HG02588 (cell line): Measurements from ENCODE around the gene GAB2.
"Not testable (repeated sequence)": the region's sequence is repeated elsewhere in the genome, so short reads cannot be mapped to it uniquely, and the experiment has no call there.

Source experiments
- ATAC-seq: cut with Tn5 transposase; IDR thresholded peaks from one replicate; pipeline ENCODE4 v1.9.1; 2021; ENCODE audit warnings: mild to moderate bottlenecking, moderate library complexity; ENCODE audit not compliant: unreplicated experiment

Gene GAB2

DNA sequence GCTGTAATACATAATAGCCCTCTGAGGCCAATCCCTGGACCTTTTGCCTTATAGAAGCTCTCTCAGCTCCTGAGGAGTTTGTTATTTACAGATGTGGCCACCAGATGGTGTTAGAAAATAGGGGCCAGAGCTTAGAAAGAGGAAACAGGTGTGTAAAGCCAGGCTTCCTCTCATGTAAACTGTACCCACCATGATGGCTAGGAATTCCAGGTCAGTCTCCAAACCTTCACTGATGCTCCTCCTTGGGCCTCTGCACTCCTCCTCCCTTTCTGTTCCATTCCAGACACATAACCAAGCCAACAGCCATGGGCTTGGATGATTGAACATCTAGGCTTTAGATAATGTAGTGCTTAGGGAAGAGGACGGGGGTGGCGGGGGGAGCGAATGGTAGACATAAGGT, 189.2 kb downstream of the GAB2 start:
- ATAC-seq, result peak; percentile 52

- no peak for ATAC-seq
Measured at GRCh38 chr11:78227921-78228320, 189.7 kb downstream of the GAB2 start.

GRCh38 chr11:78226684-78227680, 190.6 kb downstream of the GAB2 start:
- ATAC-seq, result no peak

- no peak for ATAC-seq
Measured at GRCh38 chr11:78224906-78225420, 192.7 kb downstream of the GAB2 start.

DNA sequence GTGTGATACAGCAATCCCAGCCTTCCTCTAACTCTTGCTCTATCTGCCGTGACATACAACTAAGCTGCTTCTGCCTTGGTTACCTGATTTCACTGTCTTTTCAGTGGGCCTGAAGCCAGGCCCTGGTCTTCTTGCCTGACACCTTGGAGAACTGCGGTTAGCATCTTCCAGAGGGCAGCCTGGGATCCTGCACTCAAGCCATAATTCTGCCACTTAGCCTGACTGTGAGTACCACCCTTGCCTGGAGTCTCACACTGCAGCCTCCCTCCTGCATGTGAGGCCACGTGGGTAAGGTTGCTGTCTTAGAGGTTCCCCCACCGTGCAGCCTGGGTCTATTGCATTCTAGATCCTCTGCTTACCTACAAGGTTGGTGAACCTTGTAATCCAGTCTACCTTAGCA, 193.1 kb downstream of the GAB2 start:
- ATAC-seq, result no peak

DNA sequence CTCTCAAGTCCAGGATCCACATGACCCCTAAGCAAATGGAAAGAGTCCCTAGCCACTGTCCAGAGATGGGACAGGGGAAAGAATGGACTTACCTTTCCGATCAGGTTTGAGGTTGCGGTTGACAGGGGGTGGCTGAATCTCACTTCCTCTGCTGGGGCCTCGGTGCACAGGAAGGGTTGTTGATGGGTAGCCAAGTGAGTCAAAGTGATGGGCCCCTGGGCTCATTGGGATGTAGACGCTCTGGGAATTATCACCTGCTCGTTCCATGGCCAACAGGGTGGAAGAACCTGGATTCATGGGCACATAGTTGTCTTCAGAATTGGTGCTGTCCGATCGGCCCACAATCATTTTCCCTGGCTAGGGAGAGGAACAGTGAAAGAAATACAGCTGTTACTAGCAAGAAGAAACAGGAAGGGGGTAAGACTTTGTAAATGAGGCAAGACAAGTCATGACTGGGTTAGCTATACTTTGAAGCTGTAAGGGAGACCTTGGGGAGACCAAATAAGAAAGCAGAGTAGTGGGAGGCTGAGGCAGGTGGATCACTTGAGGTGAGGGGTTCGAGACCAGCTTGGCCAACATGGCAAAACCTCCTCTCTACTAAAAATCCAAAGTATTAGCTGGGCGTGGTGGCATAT, 194.2 kb downstream of the GAB2 start:
- peak; percentile 73 for ATAC-seq

DNA sequence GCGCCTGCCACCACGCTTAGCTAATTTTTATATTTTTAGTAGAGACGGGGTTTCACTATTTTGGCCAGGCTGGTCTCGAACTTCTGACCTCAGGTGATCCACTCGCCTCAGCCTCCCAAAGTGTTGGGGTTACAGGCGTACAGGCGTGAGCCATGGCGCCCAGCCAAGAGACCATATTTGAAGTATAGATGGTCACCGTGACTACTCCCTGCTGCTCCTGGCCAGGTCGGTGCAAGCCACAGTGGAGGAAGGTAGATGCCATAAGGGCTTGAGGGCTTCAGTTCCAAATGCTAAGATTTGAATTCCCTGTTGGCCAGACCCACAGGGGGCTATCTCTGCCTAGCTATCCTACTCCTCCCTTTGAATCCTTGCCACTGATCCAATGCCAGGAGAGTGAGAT, 194.9 kb downstream of the GAB2 start:
- not testable (repeated sequence) for ATAC-seq

DNA sequence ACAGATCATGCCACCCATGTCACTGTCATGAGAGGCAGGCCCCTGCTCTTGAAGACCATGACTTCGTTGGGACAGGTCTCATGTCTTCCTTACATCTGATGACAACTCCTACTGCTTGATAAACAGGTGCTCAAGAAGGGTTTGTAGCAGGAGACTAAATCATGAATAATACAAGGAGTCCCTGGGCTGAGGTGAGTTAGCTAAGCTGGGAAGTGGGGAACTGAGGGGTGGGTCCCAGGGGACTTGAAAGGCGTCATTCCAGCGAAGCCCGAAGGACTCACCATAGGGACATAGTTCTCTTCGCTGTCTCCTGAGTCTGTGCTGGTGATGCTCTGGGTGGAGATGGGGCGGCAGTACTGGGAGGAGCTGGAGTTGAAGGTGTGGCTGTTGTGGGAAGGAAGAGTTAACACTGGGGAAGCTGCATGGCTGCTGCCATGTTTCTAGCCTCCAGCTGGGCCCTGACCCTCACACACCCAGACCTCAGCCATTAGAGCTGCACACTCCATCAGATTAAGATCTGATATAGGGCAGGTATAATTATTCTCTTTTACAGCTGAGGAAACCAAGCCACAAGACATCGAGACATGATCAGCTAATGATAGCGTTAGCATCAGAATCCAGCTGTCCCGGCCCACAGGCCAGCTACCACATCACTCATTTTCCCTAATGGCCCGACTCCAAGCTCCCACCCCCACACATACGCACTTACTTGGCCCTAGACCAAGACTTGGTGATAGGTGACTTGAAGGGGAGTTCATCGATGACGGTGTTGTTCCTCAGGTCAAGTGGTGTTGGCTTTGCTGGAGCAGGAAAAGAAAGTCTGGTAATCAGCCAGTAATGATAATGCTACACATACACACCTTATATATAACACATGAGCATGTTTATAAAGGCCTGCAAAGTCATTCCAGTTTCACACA, 196.0 kb downstream of the GAB2 start:
- no peak for ATAC-seq

DNA sequence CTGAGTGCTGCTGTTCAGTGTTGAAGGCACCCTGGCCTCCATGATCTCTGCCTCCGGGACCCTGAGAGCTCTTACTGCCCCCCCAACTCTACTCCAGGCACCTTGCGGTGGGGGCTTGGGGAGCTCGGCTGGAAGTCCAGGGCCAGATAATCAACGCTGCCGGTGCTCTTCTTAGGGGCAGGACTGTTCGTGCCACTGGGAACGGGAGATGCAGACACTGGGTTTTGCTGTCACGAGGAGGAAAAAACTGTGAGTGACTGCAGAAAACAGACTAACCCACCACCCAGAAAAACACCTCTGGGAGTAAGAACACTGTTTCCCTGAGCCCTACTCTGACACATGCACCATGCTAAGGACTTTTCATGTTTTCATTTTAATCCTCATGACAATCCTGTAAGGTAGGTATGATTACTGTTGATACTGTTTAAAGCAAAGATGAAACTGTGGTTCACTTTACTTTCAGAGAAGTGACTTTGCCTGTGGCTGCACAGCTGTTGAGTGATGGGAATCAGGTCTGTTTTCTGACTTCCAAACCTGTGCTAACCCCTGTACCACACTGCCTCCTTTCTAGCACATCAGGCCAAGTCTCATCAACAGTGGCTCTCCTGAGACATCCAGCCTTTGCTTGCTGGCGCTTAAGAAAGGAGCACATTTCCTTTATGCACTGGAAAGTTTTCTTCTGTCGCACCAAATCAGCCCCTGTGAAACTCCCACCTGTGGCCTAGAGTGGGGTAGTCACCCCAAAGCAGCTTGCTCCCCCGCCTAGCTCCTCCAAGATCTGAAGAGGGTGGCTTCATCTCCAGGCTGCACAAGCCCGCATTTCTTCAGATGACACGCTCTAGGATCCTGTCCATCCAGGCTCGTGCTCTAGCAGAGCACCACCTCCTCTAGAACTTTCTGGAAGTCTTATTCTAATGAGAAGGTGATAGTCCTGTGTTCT, 197.1 kb downstream of the GAB2 start:
- no peak for ATAC-seq

DNA sequence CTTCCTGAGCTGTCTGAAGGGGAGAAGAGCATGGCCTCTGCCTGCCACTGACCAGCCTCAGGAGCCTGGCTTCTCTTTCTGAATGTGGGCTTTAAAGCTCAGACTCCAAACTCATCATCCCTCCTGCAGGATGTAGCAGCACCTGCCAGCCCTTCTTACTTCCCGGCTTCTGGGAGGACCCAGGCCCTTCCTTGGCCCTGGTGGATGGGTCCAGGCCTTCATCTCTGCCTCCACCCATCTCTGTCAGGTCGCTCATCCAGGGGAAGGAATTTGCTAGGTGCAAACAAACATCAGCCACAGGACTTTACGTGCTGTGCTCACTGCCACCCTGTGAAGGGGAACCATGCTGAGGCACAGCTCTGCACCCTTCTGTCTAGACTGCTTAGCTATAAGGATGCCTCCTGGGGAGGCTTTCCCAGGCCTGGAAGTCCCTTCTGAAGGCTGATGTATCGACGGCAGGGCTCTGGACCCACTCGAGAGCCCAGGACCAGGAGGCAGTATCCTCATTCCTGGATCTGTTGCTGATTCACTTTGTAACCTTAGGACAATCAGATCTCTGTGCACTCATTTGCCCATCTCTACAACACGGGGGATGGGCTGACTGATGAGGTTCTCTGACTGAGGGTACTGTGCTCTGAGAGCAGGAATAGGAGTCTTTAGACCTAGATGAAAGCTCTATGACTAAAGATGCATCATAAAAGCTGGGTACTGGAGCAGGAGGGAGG, 198.0 kb downstream of the GAB2 start:
- ATAC-seq, result no peak

GRCh38 chr11:78218707-78219492, 198.7 kb downstream of the GAB2 start:
- no peak for ATAC-seq

- no peak for ATAC-seq
Measured at GRCh38 chr11:78217650-78218541, 199.7 kb downstream of the GAB2 start.

GRCh38 chr11:78216571-78217287, 200.9 kb downstream of the GAB2 start:
- ATAC-seq, result no peak

GRCh38 chr11:78216021-78216420, 201.6 kb downstream of the GAB2 start:
- ATAC-seq, result no peak

GRCh38 chr11:78214331-78215194, 203.1 kb downstream of the GAB2 start:
- ATAC-seq, result no peak
